HepG2 (cell line): ENCODE data around the gene CISD1. TPM values are rescaled to one million over a fixed set of nuclear protein-coding genes. Genes with fewer than 3 reads are reported as not detected.

Experiments used
- ATAC-seq: fragments of 200-7000 bp; cut with Tn5 transposase; 3 replicates; pipeline ENCODE4 v1.9.1; 2020; ENCODE audit warnings: mild to moderate bottlenecking, moderate library complexity
- BruUV-seq: library from RNA; stranded (reverse); fragments of 400-500 nt; replicated peaks from 2 replicates; lab custom pipeline; 2021; lab: Mats Ljungman, UMichigan
- CTCF ChIA-PET: fragments of 300-600 bp; formaldehyde crosslinking; extraction: SDS; loops from one replicate; lab custom pipeline; 2021; ENCODE audit warnings: low total read pairs, inconsistent platforms, low intra/inter-chr PET ratio; lab: Yijun Ruan, JAX
- POLR2A ChIA-PET: fragments of 350-600 bp; sonication (Branson Sonifier 250); formaldehyde crosslinking; loops from one replicate; lab custom pipeline; 2020; ENCODE audit warnings: antibody characterized with exemption, inconsistent platforms; lab: Yijun Ruan, JAX
- DNase-seq: peaks from one replicate; pipeline ENCODE4 v3.0.0-alpha.2; 2015; ENCODE audit warnings: low spot score
- FAIRE-seq: peaks from 3 replicates; lab custom pipeline; 2011; peaks lifted over from hg19 to GRCh38; lab: Jason Lieb, UNC
- H2AFZ ChIP-seq: one replicate; pipeline ENCODE4 v1.6.1; 2011; ENCODE audit warnings: low read length, inconsistent platforms
- H3K27ac ChIP-seq: fragments of 300-600 bp; 3 replicates; pipeline ENCODE4 v1.8.0; 2011; ENCODE audit warnings: mixed run types, mild to moderate bottlenecking, mixed read lengths, low read length, inconsistent platforms; ENCODE audit not compliant: insufficient read depth; ENCODE audit errors: extremely low read length
- H3K27me3 ChIP-seq, 2 experiments: fragments of 200-600 bp in 1 of 2; 2 replicates in 1 of 2; 3 replicates in 1 of 2; pipeline versions ENCODE4 v1.6.0 to v1.8.0; 2011; ENCODE audit warnings: low read length in 2 of 2, mild to moderate bottlenecking in 2 of 2, moderate library complexity in 2 of 2, inconsistent platforms in 1 of 2; ENCODE audit not compliant: insufficient read depth in 2 of 2, control insufficient read depth in 1 of 2
- H3K36me3 ChIP-seq, 2 experiments: fragments of 200-600 bp in 1 of 2; replicated peaks in 1 of 2; 2 replicates in 1 of 2; 3 replicates in 1 of 2; pipeline versions ENCODE4 v1.5.1 to v1.8.0; 2011; ENCODE audit warnings: low read length in 2 of 2, inconsistent platforms in 1 of 2; ENCODE audit not compliant: insufficient read depth in 2 of 2, control insufficient read depth in 1 of 2
- H3K4me1 ChIP-seq: 2 replicates; pipeline ENCODE4 v1.5.1; 2012; ENCODE audit warnings: low read length, inconsistent platforms; ENCODE audit not compliant: insufficient read depth
- H3K4me2 ChIP-seq: 2 replicates; pipeline ENCODE4 v1.6.0; 2011; ENCODE audit warnings: low read depth, low read length, inconsistent platforms
- H3K4me3 ChIP-seq, 3 experiments: fragments of 200-600 bp in 1 of 3; sonication (generic), shearing (Covaris generic) in 1 of 3; replicated peaks in 1 of 3; 2 replicates each; pipeline ENCODE4 v1.5.1; 2011 to 2016; ENCODE audit warnings: low read length in 3 of 3, inconsistent platforms in 2 of 3, low read depth in 2 of 3, mild to moderate bottlenecking in 2 of 3, control low read depth in 1 of 3, mixed read lengths in 1 of 3; ENCODE audit not compliant: insufficient read depth in 1 of 3
- H3K79me2 ChIP-seq: one replicate; pipeline ENCODE4 v1.6.1; 2011; ENCODE audit warnings: low read length, inconsistent platforms; ENCODE audit not compliant: insufficient read depth
- H3K9ac ChIP-seq: 2 replicates; pipeline ENCODE4 v1.6.0; 2011; ENCODE audit warnings: mild to moderate bottlenecking, low read depth, low read length, inconsistent platforms; ENCODE audit not compliant: insufficient read depth
- H3K9me3 ChIP-seq: 2 replicates; pipeline ENCODE4 v1.5.1; 2012; ENCODE audit warnings: mild to moderate bottlenecking, low read length
- H4K20me1 ChIP-seq: 2 replicates; pipeline ENCODE4 v1.6.0; 2011; ENCODE audit warnings: inconsistent platforms, mild to moderate bottlenecking, low read length, moderate library complexity; ENCODE audit not compliant: insufficient read depth
- BATF2 ChIP-seq: sonication (generic); formaldehyde crosslinking; IDR thresholded peaks from 2 replicates; pipeline ENCODE4 v1.8.0; 2022; ENCODE audit warnings: mild to moderate bottlenecking, missing genetic modification reagents, moderate library complexity
- FOXA1 ChIP-seq, 2 experiments: fragments of 450-650 bp in 1 of 2; sonication (generic) in 1 of 2; formaldehyde crosslinking in 1 of 2; IDR thresholded peaks; 2 replicates each; pipeline versions ENCODE4 v1.4.0 to v1.6.1; 2016 to 2020; ENCODE audit warnings: missing genetic modification reagents in 1 of 2
- HNRNPH1 ChIP-seq: fragments of 200-400 bp; formaldehyde crosslinking; optimal IDR thresholded peaks from 2 replicates; pipeline ENCODE3; 2017; ENCODE audit warnings: mild to moderate bottlenecking, low read depth, low read length
- JDP2 ChIP-seq: sonication (generic); formaldehyde crosslinking; IDR thresholded peaks from 2 replicates; pipeline ENCODE4 v1.8.1; 2022; ENCODE audit warnings: missing genetic modification reagents, borderline replicate concordance
- MAFG ChIP-seq: sonication (generic); formaldehyde crosslinking; IDR thresholded peaks from 2 replicates; pipeline ENCODE4 v1.5.1; 2020; ENCODE audit warnings: mild to moderate bottlenecking, missing genetic modification reagents
- MLX ChIP-seq: IDR thresholded peaks from 2 replicates; pipeline ENCODE4 v1.6.1; 2016
- PHF20 ChIP-seq: sonication (generic); formaldehyde crosslinking; IDR thresholded peaks from 2 replicates; pipeline ENCODE4 v1.5.0; 2020; ENCODE audit warnings: mild to moderate bottlenecking, missing genetic modification reagents
- PHF8 ChIP-seq: sonication (generic); formaldehyde crosslinking; IDR thresholded peaks from 2 replicates; pipeline ENCODE4 v1.5.0; 2020; ENCODE audit warnings: missing genetic modification reagents
- SYNCRIP ChIP-seq: fragments of 200-400 bp; formaldehyde crosslinking; IDR thresholded peaks from 2 replicates; pipeline ENCODE4 v1.6.1; 2018; ENCODE audit warnings: mild to moderate bottlenecking, low read depth, low read length; ENCODE audit not compliant: insufficient read depth
- ZNF644 ChIP-seq: IDR thresholded peaks from 2 replicates; pipeline ENCODE4 v1.6.1; 2016; ENCODE audit warnings: low read depth
- ZNF709 ChIP-seq: sonication (generic); formaldehyde crosslinking; IDR thresholded peaks from 2 replicates; pipeline ENCODE4 v1.5.0; 2020; ENCODE audit warnings: mild to moderate bottlenecking, missing genetic modification reagents
- in situ Hi-C: cut with HindIII; loops from 2 replicates; pipeline ENCODE4 v1.10.0; 2017; ENCODE audit warnings: low pct_unique_long_range_greater_than_20kb; ENCODE audit not compliant: extremely low pct_ligation_motif_present
- intact Hi-C: fragments of 100-400 bp; cut with micrococcal nuclease; formaldehyde crosslinking; loops from one replicate; pipeline ENCODE4 v1.10.0; 2022; ENCODE audit not compliant: unreplicated experiment
- polyA plus RNA-seq, 8 experiments: library from polyadenylated mRNA; depleted of rRNA in 3 of 8; stranded (reverse) in 7 of 8; unstranded in 1 of 8; fragments of >200 nt; fragmentation: Illumina TruSeq in 4 of 8; extraction: Trizol in 4 of 8; gene quantifications; 2 replicates each; pipeline versions ENCODE4 v1.2.1 to v1.2.3, GENCODE V29; 2011 to 2016; ENCODE audit warnings: low read depth in 4 of 8, missing spikeins in 1 of 8, mixed read lengths in 1 of 8; ENCODE audit not compliant: insufficient read depth in 1 of 8
- total RNA-seq, 5 experiments: library from RNA; depleted of rRNA; stranded (reverse); fragments of >200 nt; fragmentation: Illumina TruSeq; extraction: Trizol; gene quantifications; 2 replicates each; pipeline ENCODE4 v1.2.3, GENCODE V29; 2016; ENCODE audit warnings: low read depth in 1 of 5

Gene CISD1
- total and polyA plus RNA-seq, 2 of the 13 experiments (the other 11 are each of a cell fraction or from before 2014, with no cell fraction given) = 63.4 to 78.9 TPM

GRCh38 chr10:58311026-58311425 is 42.1 kb downstream of the CISD1 start:
- Histone ChIP-seq H3K9ac (no peak overlapping the region), H3K27ac (no peak overlapping the region), H3K36me3 (no peaks in the 10 kb centered on the region), H3K9me3 (no peaks in the 10 kb centered on the region), H3K79me2 (no peaks in the 10 kb centered on the region), H2AFZ (no peak overlapping the region), H4K20me1 (no peaks in the 10 kb centered on the region), H3K4me3 (no peak overlapping the region), H3K4me1 (peaks cover 6% of the 10 kb centered on the region), H3K4me2 (no peak overlapping the region), H3K27me3 (no peaks in the 10 kb centered on the region; a peak in 2 of 5 replicates)
- FAIRE-seq (no peak), ATAC-seq (no peak), DNase-seq (no peak)
- no TSS peak for BruUV-seq
- TF ChIP-seq MLX (CRISPR knock-in tag) (no peak), MAFG (CRISPR knock-in tag) (no peak), SYNCRIP (no peak), FOXA1 (IDR thresholded peaks at IDR 0.05) (no peak), FOXA1 (CRISPR knock-in tag; IDR thresholded peaks at IDR 0.05) (no peak), BATF2 (no peak), PHF20 (CRISPR knock-in tag) (no peak), HNRNPH1 (no peak), PHF8 (CRISPR knock-in tag) (no peak), JDP2 (CRISPR knock-in tag) (no peak), ZNF644 (no peak), ZNF709 (CRISPR knock-in tag) (no peak)
- in situ Hi-C loops = no loop called here
- POLR2A ChIA-PET = no interaction called here
- CTCF ChIA-PET = no interaction called here
- intact Hi-C loops = no loop called here
